CD4-positive, alpha-beta T cell (primary cell): ENCODE data around the gene PIMREG. TPM values are rescaled to one million over a fixed set of nuclear protein-coding genes. Genes with fewer than 3 reads are reported as not detected.

Source experiments
- ATAC-seq: fragments of 200-7000 bp; cut with Tn5 transposase; one replicate; pipeline ENCODE4 v1.10.0; 2022; ENCODE audit warnings: mild to moderate bottlenecking; ENCODE audit not compliant: poor library complexity
- CTCF ChIA-PET: fragments of 350-600 bp; sonication (Branson Sonifier 250); formaldehyde crosslinking; loops from one replicate; lab custom pipeline; 2021; ENCODE audit warnings: antibody characterized with exemption, inconsistent platforms; lab: Charles Lee
- POLR2A ChIA-PET: fragments of 350-600 bp; sonication (Branson Sonifier 250); formaldehyde crosslinking; loops from one replicate; lab custom pipeline; 2021; ENCODE audit warnings: antibody characterized with exemption, inconsistent platforms; lab: Charles Lee
- DNase-seq, 14 experiments: peaks; one replicate each; pipeline ENCODE4 v3.0.0-alpha.2; 2013 to 2020; ENCODE audit warnings: mixed read lengths in 2 of 14
- H3K27ac ChIP-seq, 2 donors: one replicate each; pipeline versions ENCODE4 v1.5.1 to v1.7.0; 2013; ENCODE audit warnings: low read length in 2 of 2, low read depth in 1 of 2, mild to moderate bottlenecking in 1 of 2
- H3K27me3 ChIP-seq, 2 experiments: 1 replicate in 1 of 2; 2 replicates in 1 of 2; pipeline versions ENCODE4 v1.6.1 to v1.7.0; 2013; ENCODE audit warnings: low read length in 2 of 2, control low read depth in 1 of 2, mild to moderate bottlenecking in 1 of 2, moderate library complexity in 1 of 2; ENCODE audit not compliant: insufficient read depth in 2 of 2, control insufficient read depth in 1 of 2
- H3K36me3 ChIP-seq: one replicate; pipeline ENCODE4 v1.6.1; 2013; ENCODE audit warnings: low read length, control low read depth; ENCODE audit not compliant: insufficient read depth
- H3K4me1 ChIP-seq: one replicate; pipeline ENCODE4 v1.6.1; 2013; ENCODE audit warnings: low read length, control low read depth; ENCODE audit not compliant: insufficient read depth
- H3K4me3 ChIP-seq: one replicate; pipeline ENCODE4 v1.5.1; 2013; ENCODE audit warnings: mild to moderate bottlenecking, low read length, moderate library complexity
- H3K9me3 ChIP-seq, 2 experiments: 1 replicate in 1 of 2; 2 replicates in 1 of 2; pipeline versions ENCODE4 v1.6.1 to v1.7.0; 2013; ENCODE audit warnings: low read length in 2 of 2, mild to moderate bottlenecking in 2 of 2, control low read depth in 1 of 2, moderate library complexity in 1 of 2; ENCODE audit not compliant: control insufficient read depth in 1 of 2, insufficient read depth in 1 of 2
- H3K27ac Mint-ChIP-seq: one replicate; pipeline ENCODE4 v1.8.0; 2020; ENCODE audit warnings: mixed read lengths
- H3K27me3 Mint-ChIP-seq: one replicate; pipeline ENCODE4 v1.8.0; 2021; ENCODE audit warnings: mixed read lengths
- H3K36me3 Mint-ChIP-seq: one replicate; pipeline ENCODE4 v1.8.0; 2021; ENCODE audit warnings: low read depth, mixed read lengths
- H3K4me1 Mint-ChIP-seq: one replicate; pipeline ENCODE4 v1.8.0; 2021; ENCODE audit warnings: low read depth, mixed read lengths
- H3K4me3 Mint-ChIP-seq: one replicate; pipeline ENCODE4 v1.8.0; 2020; ENCODE audit warnings: mild to moderate bottlenecking, mixed read lengths
- H3K9me3 Mint-ChIP-seq: one replicate; pipeline ENCODE4 v1.8.0; 2020; ENCODE audit warnings: mixed read lengths
- intact Hi-C, 2 experiments: fragments of 100-400 bp; cut with DNase I in 1 of 2; cut with micrococcal nuclease in 1 of 2; formaldehyde crosslinking; loops; one replicate each; pipeline versions ENCODE4 v1.15.1 to v1.9.0; 2023 to 2025; cut with DNase I, micrococcal nuclease
- total RNA-seq, 174 experiments: library from RNA in 2 of 174; stranded (reverse) in 2 of 174; gene quantifications; one replicate each; pipeline ENCODE4 v1.2.3 and lab custom pipeline; 2021 to 2026
- TF ChIP-seq, protein P1 (sequence below): fragments of 200-600 bp; IDR thresholded peaks from one replicate; pipeline ENCODE4 v1.8.0; 2022; ENCODE audit warnings: antibody characterized with exemption, mild to moderate bottlenecking

PIMREG gene
- total RNA-seq, 2 experiments from 2014 or later: not detected

DNA sequence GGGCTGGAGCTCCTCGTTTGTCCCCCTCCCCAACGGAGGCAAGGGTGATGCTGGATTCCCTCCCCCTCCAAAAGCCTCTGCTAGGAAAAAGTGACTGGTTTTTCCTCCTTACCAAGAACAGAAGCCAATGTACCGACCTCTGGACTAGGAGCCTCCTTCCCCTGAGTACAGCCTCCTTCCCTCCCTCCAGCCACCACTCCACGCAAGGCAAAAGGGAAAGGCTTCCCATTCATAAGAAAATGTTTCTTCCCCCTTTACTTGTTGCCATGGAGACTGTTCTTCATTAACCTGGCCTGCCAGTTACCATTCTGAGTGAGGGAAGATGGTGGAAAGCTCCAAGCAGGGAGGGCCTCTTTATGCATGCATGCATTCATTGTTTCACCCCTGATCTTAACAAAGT, 4.3 kb upstream of the PIMREG start:
- Mint-ChIP-seq H3K9me3 (no peaks in the 10 kb centered on the region), H3K4me3 (no peak overlapping the region), H3K36me3 (no peaks in the 10 kb centered on the region), H3K27ac (no peak overlapping the region), H3K27me3 (peaks cover 37% of the 10 kb centered on the region), H3K4me1 (peaks cover 18% of the 10 kb centered on the region)
- peaks cover 21% of the 10 kb centered on the region for H3K4me1 ChIP-seq
- H3K36me3 ChIP-seq: no peaks in the 10 kb centered on the region
- no peak for DNase-seq
- H3K9me3 ChIP-seq: no peaks in the 10 kb centered on the region
- ChIA-PET CTCF (no interaction called here), POLR2A (no interaction called here)
- intact Hi-C loops: loop anchor here (5.0 to 10.0 kb wide), 2 partner anchors 735 to 1023 kb away; partner anchors contain the start of gene NUP88 (in 1 of the 2)
- ATAC-seq: no peak
- H3K4me3 ChIP-seq: no peak overlapping the region
- H3K27ac ChIP-seq: no peak overlapping the region
- H3K27me3 ChIP-seq: peaks cover 5 to 11% of the 10 kb centered on the region in 2 experiments
- TF ChIP-seq, protein P1, sequence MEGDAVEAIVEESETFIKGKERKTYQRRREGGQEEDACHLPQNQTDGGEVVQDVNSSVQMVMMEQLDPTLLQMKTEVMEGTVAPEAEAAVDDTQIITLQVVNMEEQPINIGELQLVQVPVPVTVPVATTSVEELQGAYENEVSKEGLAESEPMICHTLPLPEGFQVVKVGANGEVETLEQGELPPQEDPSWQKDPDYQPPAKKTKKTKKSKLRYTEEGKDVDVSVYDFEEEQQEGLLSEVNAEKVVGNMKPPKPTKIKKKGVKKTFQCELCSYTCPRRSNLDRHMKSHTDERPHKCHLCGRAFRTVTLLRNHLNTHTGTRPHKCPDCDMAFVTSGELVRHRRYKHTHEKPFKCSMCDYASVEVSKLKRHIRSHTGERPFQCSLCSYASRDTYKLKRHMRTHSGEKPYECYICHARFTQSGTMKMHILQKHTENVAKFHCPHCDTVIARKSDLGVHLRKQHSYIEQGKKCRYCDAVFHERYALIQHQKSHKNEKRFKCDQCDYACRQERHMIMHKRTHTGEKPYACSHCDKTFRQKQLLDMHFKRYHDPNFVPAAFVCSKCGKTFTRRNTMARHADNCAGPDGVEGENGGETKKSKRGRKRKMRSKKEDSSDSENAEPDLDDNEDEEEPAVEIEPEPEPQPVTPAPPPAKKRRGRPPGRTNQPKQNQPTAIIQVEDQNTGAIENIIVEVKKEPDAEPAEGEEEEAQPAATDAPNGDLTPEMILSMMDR: no peak

DNA sequence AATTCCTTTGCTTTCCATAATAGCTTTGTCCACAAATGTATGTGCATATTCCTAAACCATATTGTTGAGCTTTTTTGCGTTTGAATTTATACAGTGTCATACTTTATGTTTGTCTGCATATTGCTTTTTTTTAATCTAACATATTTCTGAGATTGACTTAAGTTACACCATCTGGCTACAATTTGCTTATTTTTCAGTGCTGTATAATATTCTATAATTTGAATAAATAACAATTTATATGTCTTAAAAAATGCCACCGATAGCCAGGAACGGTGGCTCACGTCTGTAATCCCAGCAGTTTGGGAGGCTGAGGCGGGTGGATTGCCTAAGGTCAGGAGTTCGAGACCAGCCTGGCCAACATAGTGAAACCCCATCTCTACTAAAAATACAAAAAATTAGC, 1.5 kb upstream of the PIMREG start:
- intact Hi-C loops: no loop called here
- Mint-ChIP-seq H3K4me1 (peaks cover 13% of the 10 kb centered on the region), H3K9me3 (no peaks in the 10 kb centered on the region), H3K36me3 (no peaks in the 10 kb centered on the region), H3K27ac (no peak overlapping the region), H3K4me3 (no peak overlapping the region), H3K27me3 (peaks cover 20% of the 10 kb centered on the region)
- CTCF ChIA-PET: interaction anchor here (1.4 kb wide), 1 partner anchor 855 kb away, joined by 4 read pairs; no protein-coding TSS in a partner anchor
- TF ChIP-seq, protein P1: no peak
- Histone ChIP-seq H3K27ac (no peak overlapping the region), H3K4me1 (peaks cover 17% of the 10 kb centered on the region), H3K4me3 (no peak overlapping the region), H3K9me3 (no peaks in the 10 kb centered on the region), H3K27me3 (peaks cover 0 to 11% of the 10 kb centered on the region in 2 experiments), H3K36me3 (no peaks in the 10 kb centered on the region)
- no peak for DNase-seq
- no peak for ATAC-seq
- POLR2A ChIA-PET: no interaction called here

DNA sequence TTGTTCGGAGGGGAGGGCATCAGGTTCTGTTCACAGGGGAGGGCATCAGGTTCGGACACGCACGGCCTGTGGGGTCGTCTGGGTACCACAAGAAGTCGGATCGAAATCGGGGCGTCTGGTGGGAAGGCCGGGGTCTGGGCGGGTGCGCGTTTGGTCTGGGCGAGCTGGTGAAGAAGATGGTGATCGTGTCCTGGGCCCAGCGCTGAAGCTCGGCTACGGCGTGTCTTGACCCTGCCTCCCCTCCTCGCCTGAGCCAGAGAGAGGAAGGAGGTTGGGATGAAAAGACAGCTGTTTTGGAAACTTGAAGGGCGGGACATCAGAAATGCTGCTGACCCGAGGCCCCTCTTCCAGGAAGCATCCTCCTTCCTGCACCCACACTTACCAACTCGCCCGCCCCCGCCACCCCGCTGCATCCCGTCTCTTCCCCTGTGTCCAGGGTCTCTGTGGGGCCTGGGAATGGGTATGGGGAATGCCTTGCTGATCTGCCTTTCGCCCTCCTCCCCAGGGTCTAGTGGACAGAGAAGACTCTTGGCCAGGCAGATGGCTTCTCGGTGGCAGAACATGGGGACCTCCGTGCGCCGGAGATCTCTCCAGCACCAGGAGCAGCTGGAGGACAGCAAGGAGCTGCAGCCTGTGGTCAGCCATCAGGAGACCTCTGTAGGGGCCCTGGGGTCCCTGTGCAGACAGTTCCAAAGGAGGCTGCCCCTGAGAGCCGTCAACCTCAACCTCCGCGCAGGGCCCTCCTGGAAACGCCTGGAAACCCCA, 498 bp downstream of the PIMREG start:
- ATAC-seq (no peak), DNase-seq (peak in 1 of 14 experiments; percentile 23)
- intact Hi-C loops: no loop called here
- no peaks in the 10 kb centered on the region for H3K36me3 Mint-ChIP-seq
- peaks cover 13% of the 10 kb centered on the region for H3K4me1 Mint-ChIP-seq
- ChIA-PET CTCF (interaction anchor here (2.1 kb wide), 1 partner anchor 9 kb away, joined by 11 read pairs; the partner anchor contains the start of gene AIPL1), POLR2A (interaction anchor here (1.7 kb wide), 2 partner anchors 9 to 10 kb away, joined by 4 to 13 read pairs; no protein-coding TSS in a partner anchor)
- H3K9me3 Mint-ChIP-seq: no peaks in the 10 kb centered on the region
- TF ChIP-seq, protein P1: no peak
- no peak overlapping the region for H3K27ac ChIP-seq
- peaks cover 17% of the 10 kb centered on the region for H3K4me1 ChIP-seq
- H3K27me3 Mint-ChIP-seq: peaks cover 11% of the 10 kb centered on the region
- peak overlapping the region; percentile 91 for H3K4me3 Mint-ChIP-seq
- no peaks in the 10 kb centered on the region for H3K9me3 ChIP-seq
- peak overlapping the region; percentile 39 for H3K27ac Mint-ChIP-seq
- no peaks in the 10 kb centered on the region for H3K36me3 ChIP-seq
- peak overlapping the region; percentile 80 for H3K4me3 ChIP-seq
- H3K27me3 ChIP-seq: peaks cover 0 to 3% of the 10 kb centered on the region in 2 experiments
